IMR-90 (cell line): ENCODE results near the gene ORMDL3.

Source experiments
- CTCF ChIP-seq: conservative IDR thresholded peaks from 2 replicates; pipeline ENCODE4 v1.5.1; 2012; ENCODE audit warnings: mild to moderate bottlenecking, low read depth, low read length, improper control_type of control experiment
- POLR2A ChIP-seq: IDR thresholded peaks from 2 replicates; pipeline ENCODE4 v1.6.1; 2012; ENCODE audit warnings: mild to moderate bottlenecking, low read depth, low read length

- TF ChIP-seq CTCF (no peak), POLR2A (no peak; the same call in 1 of the 2 replicates)
Observed at GRCh38 chr17:39928858-39929645, 1.7 kb upstream of the ORMDL3 start.
